Medulla oblongata (tissue), 1 donor: ENCODE results near the gene C3orf62.
"Not testable (repeated sequence)": the region's sequence is repeated elsewhere in the genome, so short reads cannot be mapped to it uniquely, and the experiment has no call there.

Experiments
- DNase-seq: peaks from one replicate; pipeline ENCODE4 v3.0.0-alpha.2; 2015; ENCODE audit errors: extremely low spot score

Gene C3orf62

GRCh38 chr3:49269443-49270155, 7.4 kb downstream of the C3orf62 start:
- DNase-seq, result no peak

- peak; percentile 35 for DNase-seq
Observed at GRCh38 chr3:49266410-49267095, 10.5 kb downstream of the C3orf62 start.

- DNase-seq, result no peak
Observed at GRCh38 chr3:49265661-49266386, 11.2 kb downstream of the C3orf62 start.

- DNase-seq, result no peak
Observed at GRCh38 chr3:49263159-49263889, 13.7 kb downstream of the C3orf62 start.

- no peak for DNase-seq
Observed at GRCh38 chr3:49260806-49261324, 16.2 kb downstream of the C3orf62 start.

- no peak for DNase-seq
Observed at GRCh38 chr3:49257187-49257586, 19.8 kb downstream of the C3orf62 start.

- DNase-seq, result no peak
Observed at GRCh38 chr3:49255718-49256511, 21.1 kb downstream of the C3orf62 start.

- DNase-seq, result no peak
Observed at GRCh38 chr3:49255112-49255511, 21.9 kb downstream of the C3orf62 start.

GRCh38 chr3:49253512-49253911, 23.5 kb downstream of the C3orf62 start:
- DNase-seq, result no peak

- DNase-seq, result peak; percentile 81
Observed at GRCh38 chr3:49248840-49249227, 28.2 kb downstream of the C3orf62 start.

- DNase-seq, result peak; percentile 75
Observed at GRCh38 chr3:49244581-49245205, 32.3 kb downstream of the C3orf62 start.

- not testable (repeated sequence) for DNase-seq
Observed at GRCh38 chr3:49240091-49240490, 36.9 kb downstream of the C3orf62 start.

GRCh38 chr3:49238274-49239127, 38.5 kb downstream of the C3orf62 start:
- DNase-seq, result peak; percentile 86

- no peak for DNase-seq
Observed at GRCh38 chr3:49237344-49237743, 39.7 kb downstream of the C3orf62 start.

GRCh38 chr3:49236226-49236625, 40.8 kb downstream of the C3orf62 start:
- no peak for DNase-seq

GRCh38 chr3:49228817-49229216, 48.2 kb downstream of the C3orf62 start:
- DNase-seq, result not testable (repeated sequence)

GRCh38 chr3:49222002-49222401, 55.0 kb downstream of the C3orf62 start:
- no peak for DNase-seq

- DNase-seq, result not testable (repeated sequence)
Observed at GRCh38 chr3:49220985-49221563, 56.0 kb downstream of the C3orf62 start.

GRCh38 chr3:49219132-49219531, 57.9 kb downstream of the C3orf62 start:
- no peak for DNase-seq
